Measurements from ENCODE around the gene IER5.

Gene IER5

DNA sequence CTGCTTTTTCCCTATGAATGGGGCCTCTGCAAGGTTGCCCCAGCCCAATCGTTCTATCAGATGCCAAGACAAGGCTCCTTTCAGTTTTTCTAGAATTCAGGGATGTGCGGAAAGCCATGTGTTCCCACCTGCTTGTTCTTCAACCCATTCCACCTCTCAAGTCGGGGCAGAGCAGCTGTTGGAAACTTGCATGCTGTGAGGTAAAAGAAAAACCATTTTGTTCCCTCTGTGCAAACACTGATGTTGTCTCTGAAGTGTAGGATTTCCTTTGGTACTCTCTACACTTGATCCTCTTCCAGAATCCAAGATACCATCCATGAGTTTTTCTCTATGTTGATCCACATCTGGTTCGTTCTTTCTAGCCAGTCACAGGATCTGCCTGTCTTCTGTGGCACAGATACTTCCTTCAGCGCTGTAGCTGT lies 7.3 kb downstream of the IER5 start:
- in situ Hi-C loops (cut with MboI; ENCODE audit: low sequenced_read_pairs): no loop called here

DNA sequence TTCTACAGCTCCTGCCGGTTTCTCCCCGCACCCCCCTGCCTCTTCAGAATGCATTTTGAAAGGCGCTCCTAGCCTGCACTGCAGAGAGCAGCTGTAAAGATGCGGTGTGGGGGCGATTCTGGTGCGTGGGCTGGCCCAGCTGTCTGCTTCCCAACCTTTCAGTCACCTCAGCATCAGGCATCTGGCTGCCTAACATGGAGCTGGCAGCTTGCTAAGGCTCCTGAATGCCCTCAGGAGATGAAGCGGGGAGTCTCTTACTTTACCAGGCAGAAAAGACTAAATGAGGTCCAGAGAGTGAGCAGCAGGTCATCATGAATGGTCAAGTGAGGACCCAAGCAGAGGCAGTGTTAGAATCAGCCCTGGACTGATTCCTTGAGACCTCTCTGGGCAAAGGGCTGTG lies 8.7 kb downstream of the IER5 start:
- H3K4me1 ChIP-seq: peaks cover 39% of the 10 kb centered on the region
- H3K4me3 ChIP-seq: no peak overlapping the region
- in situ Hi-C loops (cut with MboI; ENCODE audit: low sequenced_read_pairs): no loop called here
- no peaks in the 10 kb centered on the region for H3K27me3 ChIP-seq (ENCODE audit: low read depth)
- H3K9me3 ChIP-seq: no peaks in the 10 kb centered on the region
- DNase-seq (ENCODE audit: low spot score in 2 of 2): no peak
- H3K36me3 ChIP-seq (replicated peaks): no peaks in the 10 kb centered on the region; the same call in 1 of the 2 replicates

More for the DNA sequence above, 7.3 kb downstream of the IER5 start:
- Histone ChIP-seq H3K4me3 (no peak overlapping the region), H3K4me1 (peaks cover 53% of the 10 kb centered on the region), H3K36me3 (replicated peaks) (no peaks in the 10 kb centered on the region; the same call in 1 of the 2 replicates), H3K27me3 (ENCODE audit: low read depth) (no peaks in the 10 kb centered on the region), H3K9me3 (no peaks in the 10 kb centered on the region)
- no peak for DNase-seq (ENCODE audit: low spot score in 2 of 2)

DNA sequence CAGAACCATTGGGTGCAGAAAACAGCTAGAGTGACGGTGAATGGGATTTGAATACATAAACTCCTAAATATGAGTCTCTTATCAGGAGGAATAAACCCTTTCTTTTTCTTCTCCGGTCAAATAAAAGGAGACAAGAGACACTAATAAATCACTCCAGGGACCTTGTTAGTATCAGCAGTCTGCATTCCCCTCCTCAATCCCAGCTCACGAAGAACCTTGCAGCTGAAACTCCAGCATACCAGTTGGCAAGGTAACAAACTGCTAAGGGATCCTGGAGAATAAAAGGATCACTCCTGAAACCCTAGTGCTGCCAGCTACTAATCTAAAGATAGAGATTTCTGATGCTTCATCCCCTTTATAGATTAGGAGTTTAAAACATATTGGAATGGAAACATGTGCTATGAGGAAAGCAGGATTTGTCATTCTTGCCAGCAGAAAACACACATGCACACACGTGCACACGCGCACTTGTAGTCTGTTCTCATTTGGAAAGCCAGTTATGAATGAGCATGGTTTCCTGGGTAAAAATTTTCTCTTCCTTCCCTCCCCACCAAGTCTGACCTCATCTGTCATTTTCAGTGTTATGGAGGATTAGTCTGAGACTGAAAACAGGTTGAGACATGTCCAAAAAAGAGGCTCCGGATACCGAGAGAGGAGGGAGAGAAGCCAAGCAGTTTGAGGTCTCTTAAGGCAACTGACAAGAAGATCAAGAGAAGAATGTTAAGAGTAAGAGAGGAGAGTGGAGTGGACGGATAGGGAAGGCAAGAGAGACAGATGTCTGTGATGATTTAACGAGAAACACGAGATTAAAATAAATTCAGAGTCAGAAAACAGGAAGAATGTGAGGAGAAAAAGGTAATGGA lies 10.9 kb downstream of the IER5 start:
- Histone ChIP-seq H3K36me3 (replicated peaks) (no peaks in the 10 kb centered on the region), H3K27me3 (ENCODE audit: low read depth) (no peaks in the 10 kb centered on the region), H3K4me1 (peaks cover 43% of the 10 kb centered on the region), H3K9me3 (no peaks in the 10 kb centered on the region), H3K4me3 (no peak overlapping the region)
- peak; percentile 59 to 87 for DNase-seq (ENCODE audit: low spot score in 2 of 2)
- in situ Hi-C loops (cut with MboI; ENCODE audit: low sequenced_read_pairs): no loop called here

DNA sequence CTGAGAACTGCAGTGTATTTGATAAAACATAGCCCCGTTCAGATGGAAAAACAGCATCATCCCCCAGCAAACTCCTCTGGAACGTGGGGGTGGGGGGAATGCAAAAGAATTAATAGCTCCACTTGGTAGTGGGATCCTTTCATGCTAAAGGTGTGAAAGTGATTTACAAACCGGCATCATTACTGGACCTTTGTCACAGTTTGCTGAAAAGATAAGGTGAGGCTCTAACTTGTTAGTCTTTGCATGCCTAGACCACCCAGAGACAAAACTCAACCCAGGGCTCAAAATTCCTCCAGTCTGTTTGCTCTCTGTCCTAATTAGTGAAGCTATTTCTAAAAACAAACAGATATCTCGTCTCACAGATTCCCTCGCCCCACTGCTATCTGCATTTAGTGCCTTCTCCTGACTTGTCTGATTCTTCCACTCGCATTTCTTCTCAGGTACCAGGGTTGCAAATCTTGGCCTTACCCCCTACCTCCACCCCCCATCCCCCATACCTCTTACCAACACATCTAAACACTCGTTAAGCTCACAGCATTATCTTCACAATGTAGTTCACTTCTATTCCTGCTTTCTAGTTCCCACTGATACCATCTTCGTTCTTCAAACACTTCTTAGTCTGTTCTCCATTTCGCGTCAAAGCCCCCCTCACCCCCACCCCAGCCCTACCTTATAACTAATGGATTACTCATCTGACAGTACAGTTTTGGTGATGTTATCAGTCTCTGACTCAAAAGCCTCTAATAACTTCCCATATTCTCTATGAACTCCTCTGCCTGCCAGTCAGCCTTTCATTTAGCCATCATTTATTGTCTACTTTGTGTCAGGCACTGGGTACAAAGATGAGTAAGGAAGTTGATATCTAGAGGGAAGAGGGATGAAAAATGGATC lies 11.8 kb downstream of the IER5 start:
- no peak for DNase-seq (ENCODE audit: low spot score in 2 of 2)
- no peaks in the 10 kb centered on the region for H3K27me3 ChIP-seq (ENCODE audit: low read depth)
- H3K4me3 ChIP-seq: no peak overlapping the region

DNA sequence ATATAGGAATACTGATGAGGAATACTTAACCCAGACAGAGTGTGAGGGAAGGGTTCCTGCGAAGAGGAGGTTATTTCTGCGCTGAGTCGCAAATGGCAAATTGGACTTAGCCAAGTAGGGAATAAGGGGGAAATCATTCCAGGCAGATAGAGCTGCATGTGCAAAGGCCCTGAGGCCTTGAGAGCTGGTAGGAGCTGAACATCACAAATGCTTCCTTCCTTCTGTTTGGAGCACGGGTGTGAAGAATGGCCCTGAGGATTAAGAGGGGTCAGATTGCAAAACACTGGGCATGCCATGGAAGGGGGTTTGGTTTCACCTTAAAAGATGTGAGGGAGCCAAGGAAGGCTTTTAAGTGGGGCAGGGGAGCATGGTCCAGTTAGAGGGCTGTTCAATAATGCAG lies 12.4 kb downstream of the IER5 start:
- in situ Hi-C loops (cut with MboI; ENCODE audit: low sequenced_read_pairs): no loop called here
- no peaks in the 10 kb centered on the region for H3K9me3 ChIP-seq
- no peaks in the 10 kb centered on the region for H3K27me3 ChIP-seq (ENCODE audit: low read depth)
- DNase-seq (ENCODE audit: low spot score in 2 of 2): no peak
- H3K4me1 ChIP-seq: peaks cover 45% of the 10 kb centered on the region
- H3K4me3 ChIP-seq: no peak overlapping the region
- no peaks in the 10 kb centered on the region for H3K36me3 ChIP-seq (replicated peaks)

More for the DNA sequence above, 11.8 kb downstream of the IER5 start:
- Histone ChIP-seq H3K9me3 (no peaks in the 10 kb centered on the region), H3K36me3 (replicated peaks) (no peaks in the 10 kb centered on the region), H3K4me1 (peaks cover 43% of the 10 kb centered on the region)
- in situ Hi-C loops (cut with MboI; ENCODE audit: low sequenced_read_pairs): no loop called here

DNA sequence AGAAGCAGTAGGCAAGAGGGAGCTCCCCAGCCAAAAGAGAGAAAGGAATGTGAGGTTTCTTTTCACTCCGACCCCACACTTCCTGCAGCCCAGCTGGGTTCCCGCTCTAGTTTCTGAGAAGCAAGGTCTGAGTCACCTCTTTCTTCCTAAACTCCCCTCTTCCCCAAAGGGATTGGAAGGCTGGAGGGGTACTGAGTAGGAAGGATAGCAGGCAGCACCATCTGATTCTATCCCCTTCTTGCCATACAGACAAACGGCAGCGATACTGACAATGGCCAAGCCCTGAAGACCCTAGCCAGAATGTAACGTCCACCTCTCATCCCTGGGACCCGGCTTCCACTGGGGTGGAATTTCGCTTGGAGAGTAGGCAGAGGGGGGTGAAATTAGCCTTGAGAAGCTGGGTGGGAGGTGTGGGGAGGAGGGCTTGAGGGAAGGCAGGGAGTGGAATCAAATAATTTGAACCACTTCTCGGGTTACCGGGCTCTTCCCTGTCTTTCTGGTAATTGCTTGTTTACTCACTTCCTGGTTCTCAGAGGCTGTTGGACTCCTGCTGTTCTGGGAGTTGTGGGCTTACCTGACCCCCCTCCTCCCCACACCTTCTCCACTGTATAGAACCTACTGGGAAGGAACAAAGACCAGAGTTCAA lies 13.2 kb downstream of the IER5 start:
- H3K36me3 ChIP-seq (replicated peaks): no peaks in the 10 kb centered on the region
- in situ Hi-C loops (cut with MboI; ENCODE audit: low sequenced_read_pairs): no loop called here
- H3K4me1 ChIP-seq: peaks cover 45% of the 10 kb centered on the region
- H3K27me3 ChIP-seq (ENCODE audit: low read depth): no peaks in the 10 kb centered on the region
- H3K4me3 ChIP-seq: no peak overlapping the region
- peaks cover 2% of the 10 kb centered on the region; the same call in 1 of the 2 replicates for H3K9me3 ChIP-seq
- DNase-seq (ENCODE audit: low spot score in 2 of 2): no peak

DNA sequence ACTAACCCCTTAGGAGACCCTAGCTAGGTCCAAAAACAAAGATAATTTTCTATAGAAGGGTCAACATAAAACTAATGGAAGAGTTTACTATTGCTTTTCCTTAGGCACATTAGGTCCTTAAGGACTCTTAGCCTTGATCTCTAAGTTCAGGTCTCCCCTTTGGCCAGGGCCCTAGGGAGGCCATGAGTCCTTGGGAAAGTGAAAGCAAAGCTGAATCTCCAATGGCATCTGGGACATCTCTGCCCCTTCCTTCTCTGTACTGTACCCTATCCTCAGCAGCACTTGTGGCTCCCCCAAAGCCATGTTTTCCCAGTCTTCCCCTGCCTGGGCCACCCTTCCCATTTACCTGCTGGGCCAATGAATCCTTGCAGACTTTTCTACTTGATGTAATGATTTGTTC lies 14.3 kb downstream of the IER5 start:
- Histone ChIP-seq H3K4me1 (peaks cover 45% of the 10 kb centered on the region), H3K9me3 (peaks cover 2% of the 10 kb centered on the region; the same call in 1 of the 2 replicates), H3K4me3 (no peak overlapping the region), H3K27me3 (ENCODE audit: low read depth) (no peaks in the 10 kb centered on the region), H3K36me3 (replicated peaks) (no peaks in the 10 kb centered on the region)
- in situ Hi-C loops (cut with MboI; ENCODE audit: low sequenced_read_pairs): no loop called here
- DNase-seq (ENCODE audit: low spot score in 2 of 2): no peak

DNA sequence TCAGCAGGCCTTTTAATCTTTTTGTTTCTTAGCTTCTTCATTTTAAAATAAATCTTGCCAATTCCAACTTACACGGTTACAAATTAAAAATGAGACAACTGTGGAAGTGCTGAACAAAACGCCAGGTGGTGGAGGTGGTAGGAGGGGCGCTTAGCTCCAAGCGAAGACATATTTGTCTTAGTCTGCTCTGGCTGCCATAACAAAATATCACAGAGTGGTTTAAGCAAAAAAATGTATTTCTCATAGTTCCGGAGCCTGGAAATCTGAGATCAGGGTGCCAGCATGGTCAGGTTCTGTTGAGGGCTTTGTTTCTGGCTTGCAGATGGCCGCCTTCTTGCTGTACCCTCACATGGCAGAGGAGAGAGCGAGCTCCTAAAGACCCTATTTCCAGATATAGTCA lies 14.9 kb downstream of the IER5 start:
- Histone ChIP-seq H3K27me3 (ENCODE audit: low read depth) (no peaks in the 10 kb centered on the region), H3K36me3 (replicated peaks) (no peaks in the 10 kb centered on the region), H3K9me3 (peaks cover 2% of the 10 kb centered on the region; the same call in 1 of the 2 replicates), H3K4me3 (no peak overlapping the region), H3K4me1 (peaks cover 43% of the 10 kb centered on the region)
- DNase-seq (ENCODE audit: low spot score in 2 of 2): no peak
- in situ Hi-C loops (cut with MboI; ENCODE audit: low sequenced_read_pairs): no loop called here

DNA sequence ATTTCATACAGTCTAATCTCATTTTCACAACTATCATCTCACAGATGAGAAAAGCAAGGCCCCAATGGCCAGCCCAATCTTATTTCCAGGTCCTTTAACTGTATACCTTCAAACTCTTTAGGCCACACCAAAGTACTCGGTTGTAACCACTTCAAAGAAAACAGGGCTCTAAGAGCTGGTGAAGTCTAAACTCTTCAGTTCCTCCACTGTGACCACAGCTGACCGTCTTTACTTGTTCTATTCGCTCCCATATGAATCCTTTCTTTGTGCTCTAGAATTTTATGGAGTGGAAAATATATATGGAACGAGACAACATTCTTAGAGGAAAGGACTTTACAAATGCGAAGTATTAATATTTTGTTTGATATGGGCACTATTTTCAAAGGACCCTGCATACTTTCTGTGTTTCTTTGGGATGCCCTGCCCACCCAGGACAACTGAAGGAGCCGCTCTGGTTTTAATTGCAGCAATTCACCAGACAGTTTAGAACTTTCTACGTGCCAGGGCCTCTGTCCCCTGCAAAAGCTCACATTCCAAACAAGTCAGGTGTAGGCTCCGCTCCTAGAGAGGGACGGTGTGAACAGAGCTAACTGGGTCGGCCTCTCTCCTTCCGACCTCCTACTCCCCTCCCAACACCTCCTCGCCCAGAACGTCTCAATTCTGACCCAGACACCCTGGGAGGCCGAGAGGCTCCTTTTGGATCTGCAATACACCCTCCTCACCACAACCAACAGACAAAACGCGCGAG lies 15.7 kb downstream of the IER5 start:
- Histone ChIP-seq H3K27me3 (ENCODE audit: low read depth) (no peaks in the 10 kb centered on the region), H3K36me3 (replicated peaks) (no peaks in the 10 kb centered on the region), H3K4me3 (peak overlapping the region; percentile 53), H3K9me3 (peaks cover 2% of the 10 kb centered on the region; the same call in 1 of the 2 replicates), H3K4me1 (peaks cover 35% of the 10 kb centered on the region)
- DNase-seq (ENCODE audit: low spot score in 2 of 2): no peak
- in situ Hi-C loops (cut with MboI; ENCODE audit: low sequenced_read_pairs): no loop called here

DNA sequence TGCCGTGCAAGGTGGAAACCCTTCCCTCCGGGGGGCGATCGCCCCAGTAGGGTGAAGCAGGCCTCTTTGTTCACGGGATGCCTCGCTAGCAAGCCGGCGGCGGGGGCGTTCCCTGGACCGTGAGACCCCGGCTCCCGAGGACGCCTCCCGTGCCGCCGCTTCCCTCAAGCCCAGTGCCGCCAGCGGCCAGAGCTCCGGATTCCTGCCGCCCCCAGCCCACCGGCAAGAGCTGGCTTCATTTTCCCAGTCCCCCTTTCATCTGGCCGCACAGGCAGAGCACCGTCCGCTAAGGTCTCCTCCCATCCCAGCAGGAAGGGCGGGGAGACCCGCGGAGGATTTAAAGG lies 16.3 kb downstream of the IER5 start:
- peak overlapping the region; percentile 53 for H3K4me3 ChIP-seq
- no peaks in the 10 kb centered on the region for H3K27me3 ChIP-seq (ENCODE audit: low read depth)
- H3K36me3 ChIP-seq (replicated peaks): no peaks in the 10 kb centered on the region
- peak in 1 of 2 experiments; percentile 63 for DNase-seq (ENCODE audit: low spot score in 2 of 2)
- peaks cover 2% of the 10 kb centered on the region; the same call in 1 of the 2 replicates for H3K9me3 ChIP-seq
- H3K4me1 ChIP-seq: peaks cover 35% of the 10 kb centered on the region
- in situ Hi-C loops (cut with MboI; ENCODE audit: low sequenced_read_pairs): no loop called here

DNA sequence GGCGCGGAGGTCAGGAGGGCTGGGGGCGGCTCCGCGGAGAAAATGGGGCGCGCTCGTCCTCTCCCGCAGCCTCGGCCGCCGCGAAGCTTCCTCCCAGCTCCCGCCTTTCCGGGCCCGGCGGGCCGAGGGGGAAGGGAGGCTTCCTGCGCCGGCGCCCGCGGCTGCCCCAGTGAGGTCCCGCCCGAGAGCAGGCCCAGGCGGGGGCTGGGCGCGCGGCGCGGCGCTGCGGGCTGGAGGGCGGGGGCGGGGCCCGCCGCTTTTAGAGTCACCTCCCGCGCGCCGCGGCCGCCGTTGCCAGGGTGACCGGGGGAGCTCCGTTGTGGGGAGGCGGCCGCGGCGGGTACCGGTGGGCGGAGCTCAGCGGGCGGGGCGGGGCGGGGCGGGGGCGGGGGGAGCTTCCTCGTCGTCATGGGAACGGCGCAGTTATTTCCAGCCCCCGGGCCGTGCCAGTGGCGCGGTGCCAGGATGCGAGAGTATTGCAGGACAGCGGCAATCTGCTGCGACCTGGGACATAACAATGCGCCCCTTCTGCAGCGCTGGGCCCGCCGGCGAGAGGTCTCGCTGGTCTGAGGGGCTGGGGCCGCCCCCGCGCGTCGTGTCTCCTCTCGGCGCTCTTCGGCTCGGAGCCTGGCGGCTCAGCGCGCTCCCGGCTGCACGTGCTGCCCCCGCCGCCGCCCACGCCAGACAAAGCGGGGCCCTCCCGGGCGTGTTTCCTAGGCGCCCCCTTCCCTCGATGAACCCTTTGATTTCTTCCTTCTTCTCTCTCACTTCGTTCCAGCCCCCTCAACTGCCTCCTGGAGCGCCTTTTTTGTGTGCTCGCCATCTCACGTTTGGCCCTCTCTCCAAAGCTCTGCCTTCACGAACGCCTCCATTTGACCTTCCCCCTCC lies 16.9 kb downstream of the IER5 start:
- H3K36me3 ChIP-seq (replicated peaks): no peaks in the 10 kb centered on the region
- peaks cover 30% of the 10 kb centered on the region for H3K4me1 ChIP-seq
- DNase-seq (ENCODE audit: low spot score in 2 of 2): peak; percentile 87 to 96
- H3K27me3 ChIP-seq (ENCODE audit: low read depth): no peaks in the 10 kb centered on the region
- in situ Hi-C loops (cut with MboI; ENCODE audit: low sequenced_read_pairs): no loop called here
- H3K4me3 ChIP-seq: peak overlapping the region; percentile 53
- peaks cover 2% of the 10 kb centered on the region; the same call in 1 of the 2 replicates for H3K9me3 ChIP-seq

DNA sequence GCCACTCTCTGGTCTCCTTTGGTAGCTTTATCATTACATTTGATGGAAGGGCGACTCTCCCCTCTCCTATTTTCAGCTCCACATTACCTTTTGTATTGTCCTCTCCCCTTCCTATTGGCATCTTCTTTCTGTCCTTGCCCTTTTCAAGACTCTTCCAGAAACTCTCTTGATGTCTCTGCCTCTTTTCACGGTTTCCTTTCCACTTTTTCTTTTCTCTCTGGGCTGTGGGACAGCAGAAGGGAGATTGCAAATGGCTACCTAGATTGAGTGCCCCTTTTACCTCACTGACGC lies 17.5 kb downstream of the IER5 start:
- H3K4me1 ChIP-seq: peaks cover 26% of the 10 kb centered on the region
- in situ Hi-C loops (cut with MboI; ENCODE audit: low sequenced_read_pairs): no loop called here
- peak overlapping the region; percentile 26; the same call in 1 of the 2 replicates for H3K4me3 ChIP-seq
- peaks cover 2% of the 10 kb centered on the region; the same call in 1 of the 2 replicates for H3K9me3 ChIP-seq
- no peak for DNase-seq (ENCODE audit: low spot score in 2 of 2)
- H3K27me3 ChIP-seq (ENCODE audit: low read depth): no peaks in the 10 kb centered on the region
- no peaks in the 10 kb centered on the region for H3K36me3 ChIP-seq (replicated peaks)
